WTC11 (cell line): ENCODE measurements around the gene SEMA6D. TPM values are rescaled to one million over a fixed set of nuclear protein-coding genes. Genes with fewer than 3 reads are reported as not detected.

Experiments used
- ATAC-seq: fragments of 200-7000 bp; cut with Tn5 transposase; 2 replicates; pipeline ENCODE4 v1.10.0; 2021; ENCODE audit warnings: mild to moderate bottlenecking, moderate library complexity
- CTCF ChIA-PET: fragments of 300-600 bp; sonication (Branson Sonifier 250); formaldehyde crosslinking; loops from one replicate; lab custom pipeline; 2021; ENCODE audit warnings: antibody characterized with exemption; lab: Charles Lee
- POLR2A ChIA-PET: fragments of 350-600 bp; sonication (Branson Sonifier 250); formaldehyde crosslinking; loops from one replicate; lab custom pipeline; 2021; ENCODE audit warnings: antibody characterized with exemption; lab: Charles Lee
- DNase-seq: peaks from one replicate; pipeline ENCODE4 v3.0.0; 2021; ENCODE audit warnings: low spot score
- H3K27ac Mint-ChIP-seq: 2 replicates; pipeline ENCODE4 v1.8.0; 2021; ENCODE audit warnings: mixed read lengths
- H3K27me3 Mint-ChIP-seq: 2 replicates; pipeline ENCODE4 v1.8.0; 2021; ENCODE audit warnings: low read depth, mild to moderate bottlenecking, moderate library complexity, mixed read lengths
- H3K36me3 Mint-ChIP-seq: 2 replicates; pipeline ENCODE4 v1.8.0; 2021; ENCODE audit warnings: mixed read lengths
- H3K4me1 Mint-ChIP-seq: 2 replicates; pipeline ENCODE4 v1.8.0; 2022; ENCODE audit warnings: mixed read lengths
- H3K4me3 Mint-ChIP-seq: 2 replicates; pipeline ENCODE4 v1.8.0; 2021; ENCODE audit warnings: mild to moderate bottlenecking, moderate library complexity, mixed read lengths
- H3K9me3 Mint-ChIP-seq: 2 replicates; pipeline ENCODE4 v1.8.0; 2021; ENCODE audit warnings: mixed read lengths
- EMX1 ChIP-seq: fragments of 250-450 bp; sonication (Bioruptor Pico); IDR thresholded peaks from 2 replicates; pipeline ENCODE4 v1.8.0; 2021; ENCODE audit warnings: mild to moderate bottlenecking
- ESRRA ChIP-seq: sonication (generic); formaldehyde crosslinking; IDR thresholded peaks from 2 replicates; pipeline ENCODE4 v1.8.1; 2022; ENCODE audit warnings: mild to moderate bottlenecking, missing genetic modification reagents, borderline replicate concordance
- FOXK1 ChIP-seq: sonication (generic); formaldehyde crosslinking; IDR thresholded peaks from 2 replicates; pipeline ENCODE4 v1.8.0; 2022; ENCODE audit warnings: mild to moderate bottlenecking, moderate library complexity, missing genetic modification reagents
- NFATC4 ChIP-seq: fragments of 250-450 bp; sonication (Bioruptor Pico); IDR thresholded peaks from 2 replicates; pipeline ENCODE4 v1.9.0; 2021; ENCODE audit warnings: mild to moderate bottlenecking
- NFYB ChIP-seq: sonication (generic); formaldehyde crosslinking; conservative IDR thresholded peaks from 2 replicates; pipeline ENCODE4 v1.8.0; 2022; ENCODE audit warnings: low read depth, missing genetic modification reagents
- NR2C2 ChIP-seq: sonication (generic); formaldehyde crosslinking; IDR thresholded peaks from 2 replicates; pipeline ENCODE4 v1.8.0; 2022; ENCODE audit warnings: mild to moderate bottlenecking, missing genetic modification reagents
- RELA ChIP-seq: sonication (generic); formaldehyde crosslinking; IDR thresholded peaks from 2 replicates; pipeline ENCODE4 v1.8.1; 2022; ENCODE audit warnings: missing genetic modification reagents, mild to moderate bottlenecking, borderline replicate concordance
- ZNF121 ChIP-seq: sonication (generic); formaldehyde crosslinking; IDR thresholded peaks from 2 replicates; pipeline ENCODE4 v1.8.0; 2023; ENCODE audit warnings: missing genetic modification reagents
- ZNF219 ChIP-seq: sonication (generic); formaldehyde crosslinking; IDR thresholded peaks from 2 replicates; pipeline ENCODE4 v1.8.0; 2023; ENCODE audit warnings: missing genetic modification reagents, mild to moderate bottlenecking, borderline replicate concordance
- ZNF423 ChIP-seq: fragments of 250-450 bp; sonication (Bioruptor Pico); IDR thresholded peaks from 2 replicates; pipeline ENCODE4 v2.1.2; 2022; ENCODE audit warnings: mild to moderate bottlenecking, moderate library complexity
- ZNF671 ChIP-seq: fragments of 250-450 bp; sonication (Bioruptor Pico); IDR thresholded peaks from 2 replicates; pipeline ENCODE4 v1.8.0; 2021; ENCODE audit warnings: mild to moderate bottlenecking
- total RNA-seq: library from RNA; stranded (reverse); gene quantifications from 3 replicates; pipeline ENCODE4 v1.2.3, GENCODE V29; 2021
- TF ChIP-seq, protein P1 (sequence below): sonication (generic); formaldehyde crosslinking; IDR thresholded peaks from 2 replicates; pipeline ENCODE4 v1.8.0; 2023; ENCODE audit warnings: missing genetic modification reagents
- TF ChIP-seq, protein P2 (sequence below): sonication (generic); formaldehyde crosslinking; IDR thresholded peaks from 2 replicates; pipeline ENCODE4 v1.8.0; 2022; ENCODE audit warnings: mild to moderate bottlenecking, missing genetic modification reagents
- TF ChIP-seq, protein P3 (sequence below): sonication (generic); formaldehyde crosslinking; IDR thresholded peaks from 2 replicates; pipeline ENCODE4 v1.8.1; 2023; ENCODE audit warnings: mild to moderate bottlenecking, missing genetic modification reagents, moderate library complexity
- TF ChIP-seq, protein P4 (sequence below): sonication (generic); formaldehyde crosslinking; IDR thresholded peaks from 2 replicates; pipeline ENCODE4 v1.8.0; 2023; ENCODE audit warnings: mild to moderate bottlenecking, missing genetic modification reagents
- TF ChIP-seq, protein P5 (sequence below): fragments of 250-450 bp; sonication (Bioruptor Pico); IDR thresholded peaks from 2 replicates; pipeline ENCODE4 v2.1.2; 2022; ENCODE audit warnings: mild to moderate bottlenecking, moderate library complexity

The SEMA6D gene
- total RNA-seq, 1 experiment from 2014 or later: 2.6 TPM

DNA sequence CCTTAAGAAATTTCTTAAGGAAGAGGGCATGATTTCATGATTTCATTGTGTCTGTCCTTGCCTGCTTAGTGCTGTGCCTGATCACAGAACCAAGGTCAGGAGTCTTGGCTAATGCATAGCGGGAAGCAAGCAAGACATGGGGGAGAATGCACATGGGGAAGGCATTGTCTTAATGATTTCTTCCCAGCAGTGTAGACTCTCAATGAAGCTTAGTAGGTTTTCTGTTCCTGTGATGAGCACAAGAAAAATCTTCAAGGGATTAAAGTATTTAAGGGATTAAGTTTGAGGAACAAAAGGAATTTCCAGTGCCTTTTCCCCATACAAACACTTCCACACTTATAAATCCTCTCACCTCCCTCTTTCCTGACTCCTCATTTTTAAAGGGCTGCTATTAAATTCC lies 46.9 kb upstream of the SEMA6D start (continued):
- TF ChIP-seq, protein P1, sequence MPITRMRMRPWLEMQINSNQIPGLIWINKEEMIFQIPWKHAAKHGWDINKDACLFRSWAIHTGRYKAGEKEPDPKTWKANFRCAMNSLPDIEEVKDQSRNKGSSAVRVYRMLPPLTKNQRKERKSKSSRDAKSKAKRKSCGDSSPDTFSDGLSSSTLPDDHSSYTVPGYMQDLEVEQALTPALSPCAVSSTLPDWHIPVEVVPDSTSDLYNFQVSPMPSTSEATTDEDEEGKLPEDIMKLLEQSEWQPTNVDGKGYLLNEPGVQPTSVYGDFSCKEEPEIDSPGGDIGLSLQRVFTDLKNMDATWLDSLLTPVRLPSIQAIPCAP: no peak
- TF ChIP-seq RELA: no peak
- TF ChIP-seq ZNF219 (CRISPR knock-in tag): no peak

DNA sequence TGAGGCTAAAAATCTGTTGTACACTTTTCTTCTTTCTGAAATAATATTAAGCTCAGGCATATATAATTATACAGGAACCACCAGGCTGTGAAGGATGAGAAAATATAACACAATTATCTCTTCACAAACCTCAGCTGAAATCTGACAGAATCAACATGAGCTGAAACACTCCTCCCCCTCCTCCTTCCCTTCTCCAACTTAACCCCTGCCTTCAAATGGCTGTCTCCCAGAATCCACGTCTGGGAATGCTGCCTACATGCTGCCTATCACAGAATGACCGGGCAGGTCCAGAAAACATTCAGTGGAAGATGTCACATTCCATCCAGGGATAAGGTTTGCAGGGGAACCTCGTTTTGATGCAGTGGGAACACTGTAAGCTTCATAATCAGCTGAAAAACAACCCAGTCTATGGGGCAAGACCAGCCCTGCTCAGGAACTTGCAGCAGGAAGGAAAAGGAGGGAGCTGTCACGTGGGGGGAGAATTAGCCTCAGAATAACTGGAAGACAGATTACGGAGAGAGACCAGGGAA lies 44.0 kb upstream of the SEMA6D start:
- ATAC-seq: peak; percentile 57
- H3K27ac Mint-ChIP-seq: no peak overlapping the region
- peaks cover 26% of the 10 kb centered on the region for H3K4me1 Mint-ChIP-seq
- H3K9me3 Mint-ChIP-seq: peaks cover 12% of the 10 kb centered on the region
- ChIA-PET CTCF (interaction anchor here (1.2 to 1.6 kb wide), 2 partner anchors 315 to 477 kb away, joined by 3 to 5 read pairs; no protein-coding TSS in a partner anchor), POLR2A (interaction anchor here (0.5 kb wide), 2 partner anchors 289 to 468 kb away, joined by 3 to 6 read pairs; no protein-coding TSS in a partner anchor)
- peaks cover 8% of the 10 kb centered on the region for H3K36me3 Mint-ChIP-seq
- H3K4me3 Mint-ChIP-seq: no peak overlapping the region
- DNase-seq: no peak
- H3K27me3 Mint-ChIP-seq: no peaks in the 10 kb centered on the region; the same call in 1 of the 2 replicates
- TF ChIP-seq, protein P2, sequence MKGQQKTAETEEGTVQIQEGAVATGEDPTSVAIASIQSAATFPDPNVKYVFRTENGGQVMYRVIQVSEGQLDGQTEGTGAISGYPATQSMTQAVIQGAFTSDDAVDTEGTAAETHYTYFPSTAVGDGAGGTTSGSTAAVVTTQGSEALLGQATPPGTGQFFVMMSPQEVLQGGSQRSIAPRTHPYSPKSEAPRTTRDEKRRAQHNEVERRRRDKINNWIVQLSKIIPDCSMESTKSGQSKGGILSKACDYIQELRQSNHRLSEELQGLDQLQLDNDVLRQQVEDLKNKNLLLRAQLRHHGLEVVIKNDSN: 0 out of 2 replicates have a peak, but pooled peaks have one; percentile 36
- TF ChIP-seq, protein P3, sequence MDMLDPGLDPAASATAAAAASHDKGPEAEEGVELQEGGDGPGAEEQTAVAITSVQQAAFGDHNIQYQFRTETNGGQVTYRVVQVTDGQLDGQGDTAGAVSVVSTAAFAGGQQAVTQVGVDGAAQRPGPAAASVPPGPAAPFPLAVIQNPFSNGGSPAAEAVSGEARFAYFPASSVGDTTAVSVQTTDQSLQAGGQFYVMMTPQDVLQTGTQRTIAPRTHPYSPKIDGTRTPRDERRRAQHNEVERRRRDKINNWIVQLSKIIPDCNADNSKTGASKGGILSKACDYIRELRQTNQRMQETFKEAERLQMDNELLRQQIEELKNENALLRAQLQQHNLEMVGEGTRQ (CRISPR knock-in tag): peak; percentile 38; the same call in 1 of the 2 replicates
- TF ChIP-seq, protein P4, sequence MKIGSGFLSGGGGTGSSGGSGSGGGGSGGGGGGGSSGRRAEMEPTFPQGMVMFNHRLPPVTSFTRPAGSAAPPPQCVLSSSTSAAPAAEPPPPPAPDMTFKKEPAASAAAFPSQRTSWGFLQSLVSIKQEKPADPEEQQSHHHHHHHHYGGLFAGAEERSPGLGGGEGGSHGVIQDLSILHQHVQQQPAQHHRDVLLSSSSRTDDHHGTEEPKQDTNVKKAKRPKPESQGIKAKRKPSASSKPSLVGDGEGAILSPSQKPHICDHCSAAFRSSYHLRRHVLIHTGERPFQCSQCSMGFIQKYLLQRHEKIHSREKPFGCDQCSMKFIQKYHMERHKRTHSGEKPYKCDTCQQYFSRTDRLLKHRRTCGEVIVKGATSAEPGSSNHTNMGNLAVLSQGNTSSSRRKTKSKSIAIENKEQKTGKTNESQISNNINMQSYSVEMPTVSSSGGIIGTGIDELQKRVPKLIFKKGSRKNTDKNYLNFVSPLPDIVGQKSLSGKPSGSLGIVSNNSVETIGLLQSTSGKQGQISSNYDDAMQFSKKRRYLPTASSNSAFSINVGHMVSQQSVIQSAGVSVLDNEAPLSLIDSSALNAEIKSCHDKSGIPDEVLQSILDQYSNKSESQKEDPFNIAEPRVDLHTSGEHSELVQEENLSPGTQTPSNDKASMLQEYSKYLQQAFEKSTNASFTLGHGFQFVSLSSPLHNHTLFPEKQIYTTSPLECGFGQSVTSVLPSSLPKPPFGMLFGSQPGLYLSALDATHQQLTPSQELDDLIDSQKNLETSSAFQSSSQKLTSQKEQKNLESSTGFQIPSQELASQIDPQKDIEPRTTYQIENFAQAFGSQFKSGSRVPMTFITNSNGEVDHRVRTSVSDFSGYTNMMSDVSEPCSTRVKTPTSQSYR (CRISPR knock-in tag): no peak

DNA sequence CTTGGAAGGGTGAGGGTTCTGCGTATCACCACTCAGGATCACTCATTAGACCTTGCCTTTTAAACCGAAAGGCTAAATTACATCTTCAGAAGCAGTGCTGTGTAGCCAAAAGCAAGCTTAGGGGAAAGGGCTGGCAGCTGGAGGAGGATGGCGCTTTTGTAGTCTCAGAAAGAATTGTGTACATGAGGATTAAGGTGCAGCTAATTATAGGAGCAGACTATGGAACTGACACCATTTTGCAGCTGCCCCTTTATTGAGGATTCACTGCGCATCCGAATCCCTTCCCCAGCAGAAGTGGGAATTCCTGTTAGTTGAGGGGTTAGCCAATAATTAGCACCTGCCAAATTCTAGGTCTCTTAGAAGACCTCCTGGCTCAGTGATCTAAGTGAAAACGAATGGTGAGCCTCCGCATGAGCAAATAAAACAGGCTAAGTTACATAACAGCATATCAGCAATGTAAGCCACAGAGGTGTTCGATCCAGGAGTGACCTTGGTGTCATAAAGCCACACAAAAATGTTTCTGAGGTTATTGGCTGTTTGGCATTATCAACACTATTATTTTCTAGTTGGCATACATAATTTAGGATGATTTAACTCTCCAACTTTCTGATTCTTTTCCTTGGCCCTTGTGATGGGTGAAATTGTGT lies 42.6 kb upstream of the SEMA6D start:
- H3K4me1 Mint-ChIP-seq: peaks cover 26% of the 10 kb centered on the region
- TF ChIP-seq ZNF121: no peak
- TF ChIP-seq NFYB (CRISPR knock-in tag): no peak
- H3K27ac Mint-ChIP-seq: no peak overlapping the region
- H3K4me3 Mint-ChIP-seq: no peak overlapping the region
- no peaks in the 10 kb centered on the region for H3K27me3 Mint-ChIP-seq
- H3K9me3 Mint-ChIP-seq: peaks cover 12% of the 10 kb centered on the region
- DNase-seq (no peak), ATAC-seq (no peak)
- peaks cover 8% of the 10 kb centered on the region for H3K36me3 Mint-ChIP-seq
- CTCF ChIA-PET: interaction anchor here (1.1 to 1.6 kb wide), 3 partner anchors 36 to 479 kb away, joined by 3 read pairs; no protein-coding TSS in a partner anchor
- POLR2A ChIA-PET: no interaction called here

DNA sequence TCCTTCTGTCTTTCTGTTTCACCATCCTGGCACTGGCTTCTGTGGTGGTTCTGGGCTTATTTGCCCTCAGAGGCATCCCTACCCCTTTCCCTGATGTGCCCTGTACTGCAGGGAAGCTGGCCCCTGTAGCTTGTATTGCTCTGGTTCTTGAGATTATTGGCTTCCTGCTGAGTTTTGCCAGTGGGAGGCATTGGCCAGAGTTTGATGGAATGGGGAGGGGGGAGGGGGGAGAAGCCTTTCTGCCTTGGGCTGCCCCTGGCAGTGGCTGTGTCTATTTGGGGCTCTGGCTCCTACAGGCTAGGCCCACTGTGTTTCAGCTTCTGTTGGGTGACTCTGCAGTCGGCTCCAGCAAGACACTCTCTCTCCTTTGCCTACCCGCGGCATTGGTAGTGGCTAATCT lies 41.6 kb upstream of the SEMA6D start:
- H3K9me3 Mint-ChIP-seq: peaks cover 12% of the 10 kb centered on the region
- peak; percentile 58; the same call in 1 of the 2 replicates for TF ChIP-seq ZNF423 (CRISPR knock-in tag)
- no peak for TF ChIP-seq EMX1
- TF ChIP-seq, all 79 proteins: peak for 1
- ChIA-PET CTCF (interaction anchor here (0.5 to 1.5 kb wide), 6 partner anchors 8 to 409 kb away, joined by 3 to 4 read pairs (median 3); no protein-coding TSS in a partner anchor), POLR2A (interaction anchor here (0.6 kb wide), 1 partner anchor 59 kb away, joined by 4 read pairs; no protein-coding TSS in a partner anchor)
- Mint-ChIP-seq H3K4me1 (peaks cover 26% of the 10 kb centered on the region), H3K36me3 (peaks cover 8% of the 10 kb centered on the region), H3K27me3 (no peaks in the 10 kb centered on the region), H3K4me3 (no peak overlapping the region), H3K27ac (no peak overlapping the region)
- DNase-seq (no peak), ATAC-seq (peak; percentile 65)

DNA sequence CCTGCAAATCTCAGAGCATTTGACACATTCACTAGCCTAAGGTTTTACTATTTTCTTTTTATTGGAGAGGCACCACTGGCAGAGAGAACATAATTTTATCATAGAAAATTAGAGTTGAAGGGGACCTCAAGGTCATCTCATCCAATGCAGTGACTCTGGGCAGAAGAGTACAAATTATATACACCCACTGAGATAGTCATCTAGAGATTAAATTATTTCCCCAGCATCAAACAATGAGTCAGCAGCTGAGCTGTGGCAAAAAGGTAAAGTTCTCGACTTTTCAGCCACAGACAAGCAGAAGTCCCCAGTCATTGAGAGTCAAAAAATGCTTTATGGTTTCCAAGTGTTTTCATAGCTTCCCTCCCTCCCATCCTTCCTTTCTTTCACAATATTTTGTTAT lies 39.3 kb upstream of the SEMA6D start:
- CTCF ChIA-PET: no interaction called here
- ATAC-seq (no peak), DNase-seq (no peak)
- Mint-ChIP-seq H3K4me1 (peaks cover 24% of the 10 kb centered on the region), H3K4me3 (no peak overlapping the region), H3K27me3 (no peaks in the 10 kb centered on the region), H3K36me3 (peaks cover 8% of the 10 kb centered on the region)
- TF ChIP-seq FOXK1 (CRISPR knock-in tag) (no peak), NR2C2 (CRISPR knock-in tag) (no peak), ZNF671 (no peak), ESRRA (CRISPR knock-in tag) (no peak), NFATC4 (CRISPR knock-in tag) (no peak), RELA (no peak)
- TF ChIP-seq, protein P2: no peak
- TF ChIP-seq, protein P5, sequence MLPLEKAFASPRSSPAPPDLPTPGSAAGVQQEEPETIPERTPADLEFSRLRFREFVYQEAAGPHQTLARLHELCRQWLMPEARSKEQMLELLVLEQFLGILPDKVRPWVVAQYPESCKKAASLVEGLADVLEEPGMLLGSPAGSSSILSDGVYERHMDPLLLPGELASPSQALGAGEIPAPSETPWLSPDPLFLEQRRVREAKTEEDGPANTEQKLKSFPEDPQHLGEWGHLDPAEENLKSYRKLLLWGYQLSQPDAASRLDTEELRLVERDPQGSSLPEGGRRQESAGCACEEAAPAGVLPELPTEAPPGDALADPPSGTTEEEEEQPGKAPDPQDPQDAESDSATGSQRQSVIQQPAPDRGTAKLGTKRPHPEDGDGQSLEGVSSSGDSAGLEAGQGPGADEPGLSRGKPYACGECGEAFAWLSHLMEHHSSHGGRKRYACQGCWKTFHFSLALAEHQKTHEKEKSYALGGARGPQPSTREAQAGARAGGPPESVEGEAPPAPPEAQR (CRISPR knock-in tag): no peak
- TF ChIP-seq, all 79 proteins: peak for 0
- POLR2A ChIA-PET: no interaction called here
- Mint-ChIP-seq H3K27ac (no peak overlapping the region), H3K9me3 (peaks cover 19% of the 10 kb centered on the region)
